ENCODE results near the gene PTPRU.

GRCh38 chr1:29283804-29284195 is 47.5 kb downstream of the PTPRU start:
- TF ChIP-seq CTCF (IDR thresholded peaks at IDR 0.05) (no peak), EP300 (IDR thresholded peaks at IDR 0.05; ENCODE audit: low read depth) (no peak), POLR2A (IDR thresholded peaks at IDR 0.05) (no peak)

Measured in transverse colon (tissue), 3 donors.